Activated naive CD8-positive, alpha-beta T cell (primary cell): Measurements from ENCODE around the gene PKP2.

Source experiments
- H3K27ac Mint-ChIP-seq: one replicate; pipeline ENCODE4 v1.8.0; 2021; ENCODE audit warnings: mixed read lengths
- H3K27me3 Mint-ChIP-seq: one replicate; pipeline ENCODE4 v1.8.0; 2021; ENCODE audit warnings: mixed read lengths
- H3K36me3 Mint-ChIP-seq: one replicate; pipeline ENCODE4 v1.8.0; 2021; ENCODE audit warnings: mixed read lengths
- H3K4me1 Mint-ChIP-seq: one replicate; pipeline ENCODE4 v1.8.0; 2021; ENCODE audit warnings: low read depth, mixed read lengths
- H3K4me3 Mint-ChIP-seq: one replicate; pipeline ENCODE4 v1.8.0; 2021; ENCODE audit warnings: mild to moderate bottlenecking, mixed read lengths
- H3K9me3 Mint-ChIP-seq: one replicate; pipeline ENCODE4 v1.8.0; 2021; ENCODE audit warnings: low read depth, mixed read lengths

Gene PKP2

GRCh38 chr12:32821710-32822109 is 74.9 kb downstream of the PKP2 start:
- no peak overlapping the region for H3K27ac Mint-ChIP-seq

GRCh38 chr12:32821293-32821692 is 75.3 kb downstream of the PKP2 start:
- Mint-ChIP-seq H3K4me1 (no peaks in the 10 kb centered on the region), H3K9me3 (no peaks in the 10 kb centered on the region), H3K36me3 (no peaks in the 10 kb centered on the region), H3K27ac (no peak overlapping the region), H3K4me3 (no peak overlapping the region), H3K27me3 (peaks cover 6% of the 10 kb centered on the region)

More at GRCh38 chr12:32821710-32822109, 74.9 kb downstream of the PKP2 start:
- no peaks in the 10 kb centered on the region for H3K4me1 Mint-ChIP-seq
- H3K36me3 Mint-ChIP-seq: no peaks in the 10 kb centered on the region
- H3K27me3 Mint-ChIP-seq: peaks cover 6% of the 10 kb centered on the region
- no peaks in the 10 kb centered on the region for H3K9me3 Mint-ChIP-seq
- H3K4me3 Mint-ChIP-seq: no peak overlapping the region

GRCh38 chr12:32820376-32820931 is 76.1 kb downstream of the PKP2 start:
- Mint-ChIP-seq H3K4me1 (no peaks in the 10 kb centered on the region), H3K4me3 (no peak overlapping the region), H3K36me3 (no peaks in the 10 kb centered on the region), H3K27ac (no peak overlapping the region), H3K9me3 (no peaks in the 10 kb centered on the region), H3K27me3 (peaks cover 7% of the 10 kb centered on the region)

- Mint-ChIP-seq H3K27ac (no peak overlapping the region), H3K36me3 (no peaks in the 10 kb centered on the region), H3K4me1 (no peaks in the 10 kb centered on the region), H3K9me3 (no peaks in the 10 kb centered on the region), H3K27me3 (peaks cover 7% of the 10 kb centered on the region), H3K4me3 (no peak overlapping the region)
Observed at GRCh38 chr12:32819424-32819823, 77.2 kb downstream of the PKP2 start.

GRCh38 chr12:32811686-32812392 is 84.7 kb downstream of the PKP2 start:
- H3K27me3 Mint-ChIP-seq: peaks cover 4% of the 10 kb centered on the region
- H3K4me1 Mint-ChIP-seq: no peaks in the 10 kb centered on the region
- H3K9me3 Mint-ChIP-seq: no peaks in the 10 kb centered on the region
- no peak overlapping the region for H3K4me3 Mint-ChIP-seq
- no peaks in the 10 kb centered on the region for H3K36me3 Mint-ChIP-seq
- no peak overlapping the region for H3K27ac Mint-ChIP-seq

- no peak overlapping the region for H3K27ac Mint-ChIP-seq
- H3K4me3 Mint-ChIP-seq: no peak overlapping the region
- H3K27me3 Mint-ChIP-seq: peaks cover 3% of the 10 kb centered on the region
- H3K9me3 Mint-ChIP-seq: no peaks in the 10 kb centered on the region
- H3K4me1 Mint-ChIP-seq: no peaks in the 10 kb centered on the region
- H3K36me3 Mint-ChIP-seq: no peaks in the 10 kb centered on the region
Observed at GRCh38 chr12:32809846-32810245, 86.7 kb downstream of the PKP2 start.

- no peaks in the 10 kb centered on the region for H3K4me1 Mint-ChIP-seq
- no peak overlapping the region for H3K4me3 Mint-ChIP-seq
- H3K9me3 Mint-ChIP-seq: no peaks in the 10 kb centered on the region
- no peaks in the 10 kb centered on the region for H3K36me3 Mint-ChIP-seq
- H3K27me3 Mint-ChIP-seq: peaks cover under 1% of the 10 kb centered on the region
- H3K27ac Mint-ChIP-seq: no peak overlapping the region
Observed at GRCh38 chr12:32809196-32809595, 87.4 kb downstream of the PKP2 start.

- Mint-ChIP-seq H3K4me1 (no peaks in the 10 kb centered on the region), H3K9me3 (no peaks in the 10 kb centered on the region), H3K36me3 (no peaks in the 10 kb centered on the region), H3K27me3 (no peaks in the 10 kb centered on the region), H3K4me3 (no peak overlapping the region), H3K27ac (no peak overlapping the region)
Observed at GRCh38 chr12:32804301-32804700, 92.3 kb downstream of the PKP2 start.

- Mint-ChIP-seq H3K9me3 (no peaks in the 10 kb centered on the region), H3K4me1 (no peaks in the 10 kb centered on the region), H3K27ac (no peak overlapping the region), H3K4me3 (no peak overlapping the region), H3K36me3 (no peaks in the 10 kb centered on the region), H3K27me3 (peaks cover 4% of the 10 kb centered on the region)
Observed at GRCh38 chr12:32801269-32801980, 95.2 kb downstream of the PKP2 start.

GRCh38 chr12:32794281-32794680 is 102.3 kb downstream of the PKP2 start:
- no peak overlapping the region for H3K27ac Mint-ChIP-seq

GRCh38 chr12:32789916-32790315 is 106.7 kb downstream of the PKP2 start:
- no peaks in the 10 kb centered on the region for H3K36me3 Mint-ChIP-seq
- H3K4me1 Mint-ChIP-seq: no peaks in the 10 kb centered on the region
- peaks cover 4% of the 10 kb centered on the region for H3K27me3 Mint-ChIP-seq
- no peak overlapping the region for H3K4me3 Mint-ChIP-seq
- H3K9me3 Mint-ChIP-seq: no peaks in the 10 kb centered on the region
- H3K27ac Mint-ChIP-seq: no peak overlapping the region

More at GRCh38 chr12:32794281-32794680, 102.3 kb downstream of the PKP2 start:
- Mint-ChIP-seq H3K27me3 (peaks cover 8% of the 10 kb centered on the region), H3K36me3 (no peaks in the 10 kb centered on the region), H3K9me3 (no peaks in the 10 kb centered on the region), H3K4me1 (no peaks in the 10 kb centered on the region), H3K4me3 (no peak overlapping the region)

GRCh38 chr12:32789446-32789845 is 107.1 kb downstream of the PKP2 start:
- H3K4me3 Mint-ChIP-seq: no peak overlapping the region
- peaks cover 4% of the 10 kb centered on the region for H3K27me3 Mint-ChIP-seq

GRCh38 chr12:32788405-32788804 is 108.2 kb downstream of the PKP2 start:
- Mint-ChIP-seq H3K9me3 (no peaks in the 10 kb centered on the region), H3K27ac (no peak overlapping the region), H3K27me3 (no peaks in the 10 kb centered on the region), H3K4me1 (no peaks in the 10 kb centered on the region), H3K4me3 (no peak overlapping the region), H3K36me3 (no peaks in the 10 kb centered on the region)

More at GRCh38 chr12:32789446-32789845, 107.1 kb downstream of the PKP2 start:
- no peaks in the 10 kb centered on the region for H3K4me1 Mint-ChIP-seq
- no peak overlapping the region for H3K27ac Mint-ChIP-seq
- H3K36me3 Mint-ChIP-seq: no peaks in the 10 kb centered on the region
- no peaks in the 10 kb centered on the region for H3K9me3 Mint-ChIP-seq

GRCh38 chr12:32785557-32785956 is 111.0 kb downstream of the PKP2 start:
- Mint-ChIP-seq H3K27ac (no peak overlapping the region), H3K27me3 (no peaks in the 10 kb centered on the region), H3K4me3 (no peak overlapping the region), H3K9me3 (no peaks in the 10 kb centered on the region), H3K36me3 (no peaks in the 10 kb centered on the region), H3K4me1 (no peaks in the 10 kb centered on the region)

GRCh38 chr12:32783029-32783428 is 113.5 kb downstream of the PKP2 start:
- no peaks in the 10 kb centered on the region for H3K4me1 Mint-ChIP-seq
- H3K36me3 Mint-ChIP-seq: no peaks in the 10 kb centered on the region
- H3K9me3 Mint-ChIP-seq: no peaks in the 10 kb centered on the region
- H3K27ac Mint-ChIP-seq: no peak overlapping the region
- H3K27me3 Mint-ChIP-seq: peaks cover 2% of the 10 kb centered on the region
- H3K4me3 Mint-ChIP-seq: no peak overlapping the region
